Vagina (tissue), 2 donors: Measurements from ENCODE around the gene METTL24. TPM values are rescaled to one million over a fixed set of nuclear protein-coding genes. Genes with fewer than 3 reads are reported as not detected.

Experiments used
- DNase-seq, 2 donors: peaks; one replicate each; pipeline ENCODE4 v3.0.0-alpha.2; 2017; ENCODE audit errors: extremely low spot score in 2 of 2
- H3K27ac ChIP-seq: fragments of 200-600 bp; sonication (generic); one replicate; pipeline ENCODE4 v1.5.1; 2019
- H3K27me3 ChIP-seq: fragments of 200-600 bp; sonication (generic); one replicate; pipeline ENCODE4 v1.5.1; 2019
- H3K36me3 ChIP-seq, 2 donors: fragments of 200-600 bp; sonication (generic); one replicate each; pipeline ENCODE4 v1.5.1; 2017 to 2019
- H3K4me1 ChIP-seq: fragments of 200-600 bp; sonication (generic); one replicate; pipeline ENCODE4 v1.5.1; 2019
- H3K4me3 ChIP-seq, 2 donors: fragments of 200-600 bp; sonication (generic); 1 replicate in 1 of 2; 2 replicates in 1 of 2; pipeline ENCODE4 v1.5.1; 2016 to 2019
- H3K9me3 ChIP-seq: fragments of 200-600 bp; sonication (generic); one replicate; pipeline ENCODE4 v1.5.1; 2019
- POLR2A ChIP-seq, 2 donors: fragments of 450-650 bp; IDR thresholded peaks; one replicate each; pipeline ENCODE4 v1.6.1; 2017; ENCODE audit warnings: antibody characterized with exemption in 2 of 2, mild to moderate bottlenecking in 2 of 2, moderate library complexity in 2 of 2
- POLR2AphosphoS5 ChIP-seq, 2 donors: sonication (generic); formaldehyde crosslinking; IDR thresholded peaks; one replicate each; pipeline ENCODE4 v1.9.0; 2017; ENCODE audit warnings: antibody characterized with exemption in 2 of 2, mild to moderate bottlenecking in 2 of 2, low read depth in 1 of 2; ENCODE audit not compliant: insufficient read depth in 1 of 2
- intact Hi-C: fragments of 100-400 bp; cut with DNase I; formaldehyde crosslinking; loops from one replicate; pipeline ENCODE4 v1.15.1; 2023
- total RNA-seq: library from RNA; depleted of rRNA; stranded (reverse); fragments of >200 nt; gene quantifications from one replicate; pipeline ENCODE4 v1.2.3, GENCODE V29; 2016
- TF ChIP-seq, protein P1 (sequence below), 3 experiments: fragments of 450-650 bp in 2 of 3; fragments of 200-600 bp in 1 of 3; sonication (generic) in 1 of 3; IDR thresholded peaks; one replicate each; pipeline ENCODE4 v1.5.1; 2017 to 2019; ENCODE audit warnings: antibody characterized with exemption in 3 of 3, mild to moderate bottlenecking in 2 of 3, moderate library complexity in 2 of 3

METTL24 gene
- total RNA-seq, 1 donor from 2014 or later: 6.6 TPM

DNA sequence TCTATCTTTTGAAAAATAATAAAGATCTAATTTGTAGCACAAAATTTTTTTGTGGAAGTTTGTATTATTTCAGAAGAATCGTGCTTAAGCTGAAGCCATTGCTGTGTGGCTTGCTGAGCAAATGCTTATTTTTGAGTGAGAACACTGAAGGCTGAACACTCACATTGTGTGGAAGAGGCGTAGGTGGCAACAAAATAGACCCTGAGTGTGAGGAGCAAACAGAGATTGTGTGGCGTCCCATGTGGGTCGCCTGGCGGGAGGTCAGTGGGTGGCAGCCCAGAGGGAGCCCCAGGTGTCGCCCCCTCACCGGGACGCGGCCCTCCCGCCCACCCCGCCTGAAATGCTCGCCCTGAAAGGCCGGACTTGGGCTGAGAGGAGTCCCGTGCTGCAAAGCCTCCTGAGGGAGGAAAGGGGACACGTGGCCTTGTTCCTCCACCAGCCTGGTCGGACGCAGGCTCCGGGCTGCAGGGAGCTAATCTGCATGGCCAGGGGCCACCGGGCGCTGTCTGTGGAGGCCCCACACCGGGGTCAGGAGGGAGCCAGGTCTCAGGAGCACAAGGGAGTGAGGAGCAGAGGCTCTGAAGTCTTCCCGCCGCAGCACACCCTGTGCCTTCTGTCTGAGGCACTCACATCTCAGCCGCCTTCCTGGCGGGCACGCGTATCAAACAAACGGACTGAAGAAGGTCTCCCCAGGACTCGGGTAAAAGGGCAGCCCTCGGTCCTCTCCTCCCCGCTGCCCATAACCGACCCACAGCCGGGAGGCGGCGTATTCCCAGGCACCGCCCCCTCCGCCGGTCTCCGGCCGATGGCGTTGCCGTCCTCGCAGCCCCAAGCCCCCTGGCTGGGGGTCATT lies 41.3 kb upstream of the METTL24 start:
- Histone ChIP-seq H3K4me1 (no peaks in the 10 kb centered on the region), H3K9me3 (no peaks in the 10 kb centered on the region), H3K4me3 (peak overlapping the region; percentile 35 to 46), H3K27me3 (no peaks in the 10 kb centered on the region), H3K36me3 (no peaks in the 10 kb centered on the region), H3K27ac (peak overlapping the region; percentile 18)
- intact Hi-C loops: loop anchor here (10.0 kb wide), 2 partner anchors 225 to 355 kb away; partner anchors contain the start of gene WASF1
- TF ChIP-seq, protein P1, sequence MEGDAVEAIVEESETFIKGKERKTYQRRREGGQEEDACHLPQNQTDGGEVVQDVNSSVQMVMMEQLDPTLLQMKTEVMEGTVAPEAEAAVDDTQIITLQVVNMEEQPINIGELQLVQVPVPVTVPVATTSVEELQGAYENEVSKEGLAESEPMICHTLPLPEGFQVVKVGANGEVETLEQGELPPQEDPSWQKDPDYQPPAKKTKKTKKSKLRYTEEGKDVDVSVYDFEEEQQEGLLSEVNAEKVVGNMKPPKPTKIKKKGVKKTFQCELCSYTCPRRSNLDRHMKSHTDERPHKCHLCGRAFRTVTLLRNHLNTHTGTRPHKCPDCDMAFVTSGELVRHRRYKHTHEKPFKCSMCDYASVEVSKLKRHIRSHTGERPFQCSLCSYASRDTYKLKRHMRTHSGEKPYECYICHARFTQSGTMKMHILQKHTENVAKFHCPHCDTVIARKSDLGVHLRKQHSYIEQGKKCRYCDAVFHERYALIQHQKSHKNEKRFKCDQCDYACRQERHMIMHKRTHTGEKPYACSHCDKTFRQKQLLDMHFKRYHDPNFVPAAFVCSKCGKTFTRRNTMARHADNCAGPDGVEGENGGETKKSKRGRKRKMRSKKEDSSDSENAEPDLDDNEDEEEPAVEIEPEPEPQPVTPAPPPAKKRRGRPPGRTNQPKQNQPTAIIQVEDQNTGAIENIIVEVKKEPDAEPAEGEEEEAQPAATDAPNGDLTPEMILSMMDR (IDR thresholded peaks at IDR 0.05): no peak
- TF ChIP-seq POLR2A (IDR thresholded peaks at IDR 0.05) (no peak), POLR2AphosphoS5 (IDR thresholded peaks at IDR 0.05; ENCODE audit: insufficient read depth in 1 of 2, low read depth in 1 of 2) (no peak)
- no peak for DNase-seq

GRCh38 chr6:110398778-110399177 lies 40.6 kb upstream of the METTL24 start:
- H3K27ac ChIP-seq: no peak overlapping the region
- no peak for DNase-seq
- intact Hi-C loops: loop anchor here (10.0 kb wide), 2 partner anchors 224 to 354 kb away; partner anchors contain the start of gene WASF1
- H3K9me3 ChIP-seq: no peaks in the 10 kb centered on the region
- H3K27me3 ChIP-seq: no peaks in the 10 kb centered on the region
- H3K4me1 ChIP-seq: no peaks in the 10 kb centered on the region
- TF ChIP-seq POLR2AphosphoS5 (IDR thresholded peaks at IDR 0.05; ENCODE audit: insufficient read depth in 1 of 2, low read depth in 1 of 2) (no peak), POLR2A (IDR thresholded peaks at IDR 0.05) (no peak)
- TF ChIP-seq, protein P1 (IDR thresholded peaks at IDR 0.05): no peak
- H3K36me3 ChIP-seq: no peaks in the 10 kb centered on the region
- no peak overlapping the region for H3K4me3 ChIP-seq

DNA sequence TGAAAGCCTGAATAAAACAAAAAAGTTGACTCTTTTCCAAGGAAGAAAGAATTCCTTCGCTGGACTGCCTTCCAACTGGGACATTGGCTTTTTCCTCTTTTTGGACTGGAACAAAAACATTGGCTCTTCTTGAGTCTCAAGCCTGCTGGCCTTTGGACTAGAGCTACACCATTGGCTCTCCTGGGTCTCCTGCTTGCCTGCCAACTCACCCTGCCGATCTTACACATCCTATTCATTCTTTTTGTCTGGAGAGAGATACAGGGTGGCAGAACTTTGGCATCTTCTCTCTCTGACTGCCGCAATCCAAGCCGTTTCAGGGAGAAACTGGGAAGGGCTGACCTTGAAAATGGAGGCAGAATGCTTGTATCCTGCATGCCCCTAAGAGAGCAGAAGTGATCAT lies 37.1 kb upstream of the METTL24 start:
- no peak overlapping the region for H3K27ac ChIP-seq
- H3K9me3 ChIP-seq: no peaks in the 10 kb centered on the region
- DNase-seq: no peak
- TF ChIP-seq POLR2AphosphoS5 (IDR thresholded peaks at IDR 0.05; ENCODE audit: insufficient read depth in 1 of 2, low read depth in 1 of 2) (no peak), POLR2A (IDR thresholded peaks at IDR 0.05) (no peak)
- TF ChIP-seq, protein P1 (IDR thresholded peaks at IDR 0.05): no peak
- H3K36me3 ChIP-seq: no peaks in the 10 kb centered on the region
- H3K27me3 ChIP-seq: no peaks in the 10 kb centered on the region
- no peaks in the 10 kb centered on the region for H3K4me1 ChIP-seq
- intact Hi-C loops: loop anchor here (10.0 kb wide), 2 partner anchors 220 to 350 kb away; partner anchors contain the start of gene WASF1
- H3K4me3 ChIP-seq: no peak overlapping the region

GRCh38 chr6:110394409-110394808 lies 36.3 kb upstream of the METTL24 start:
- H3K9me3 ChIP-seq: no peaks in the 10 kb centered on the region
- no peak overlapping the region for H3K4me3 ChIP-seq
- no peaks in the 10 kb centered on the region for H3K36me3 ChIP-seq
- no peaks in the 10 kb centered on the region for H3K4me1 ChIP-seq
- intact Hi-C loops: loop anchor here (10.0 kb wide), 2 partner anchors 220 to 350 kb away; partner anchors contain the start of gene WASF1
- H3K27me3 ChIP-seq: no peaks in the 10 kb centered on the region
- TF ChIP-seq POLR2AphosphoS5 (IDR thresholded peaks at IDR 0.05; ENCODE audit: insufficient read depth in 1 of 2, low read depth in 1 of 2) (no peak), POLR2A (IDR thresholded peaks at IDR 0.05) (no peak)
- TF ChIP-seq, protein P1 (IDR thresholded peaks at IDR 0.05): no peak
- no peak for DNase-seq
- no peak overlapping the region for H3K27ac ChIP-seq

GRCh38 chr6:110392727-110393126 lies 34.6 kb upstream of the METTL24 start:
- Histone ChIP-seq H3K4me1 (no peaks in the 10 kb centered on the region), H3K9me3 (no peaks in the 10 kb centered on the region), H3K4me3 (no peak overlapping the region), H3K36me3 (no peaks in the 10 kb centered on the region), H3K27me3 (no peaks in the 10 kb centered on the region), H3K27ac (no peak overlapping the region)
- DNase-seq: no peak
- TF ChIP-seq POLR2AphosphoS5 (IDR thresholded peaks at IDR 0.05; ENCODE audit: insufficient read depth in 1 of 2, low read depth in 1 of 2) (no peak), POLR2A (IDR thresholded peaks at IDR 0.05) (no peak)
- TF ChIP-seq, protein P1 (IDR thresholded peaks at IDR 0.05): no peak
- intact Hi-C loops: loop anchor here (10.0 kb wide), 2 partner anchors 218 to 348 kb away; partner anchors contain the start of gene WASF1
